Hematopoietic multipotent progenitor cell treated with erythropoietin and hydrocortisone succinate and interleukin-3 and kit ligand, for 8 days (in vitro differentiated cells): ENCODE measurements around the gene HBA2.
"Not testable (repeated sequence)": the region's sequence is repeated elsewhere in the genome, so short reads cannot be mapped to it uniquely, and the experiment has no call there.

Source experiments
- DNase-seq: peaks from one replicate; pipeline ENCODE4 v3.0.0-alpha.2; 2015

The HBA2 gene

DNA sequence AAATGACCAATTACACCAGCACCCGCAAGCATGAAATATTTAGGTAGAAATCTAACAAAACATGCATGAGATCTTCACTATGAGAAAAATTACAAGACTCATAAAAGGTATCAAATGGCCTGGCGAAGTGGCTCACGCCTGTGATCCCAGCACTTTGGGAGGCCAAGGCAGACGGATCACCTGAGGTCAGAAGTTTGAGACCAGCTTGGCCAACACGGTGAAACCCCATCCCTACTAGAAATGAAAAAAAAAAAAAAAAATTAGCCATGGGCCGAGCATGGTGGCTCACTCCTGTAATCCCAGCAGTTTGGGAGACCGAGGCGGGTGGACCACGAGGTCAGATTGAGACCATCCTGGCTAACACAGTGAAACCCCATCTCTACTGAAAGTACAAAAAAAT is 31.4 kb downstream of the HBA2 start:
- not testable (repeated sequence) for DNase-seq

DNA sequence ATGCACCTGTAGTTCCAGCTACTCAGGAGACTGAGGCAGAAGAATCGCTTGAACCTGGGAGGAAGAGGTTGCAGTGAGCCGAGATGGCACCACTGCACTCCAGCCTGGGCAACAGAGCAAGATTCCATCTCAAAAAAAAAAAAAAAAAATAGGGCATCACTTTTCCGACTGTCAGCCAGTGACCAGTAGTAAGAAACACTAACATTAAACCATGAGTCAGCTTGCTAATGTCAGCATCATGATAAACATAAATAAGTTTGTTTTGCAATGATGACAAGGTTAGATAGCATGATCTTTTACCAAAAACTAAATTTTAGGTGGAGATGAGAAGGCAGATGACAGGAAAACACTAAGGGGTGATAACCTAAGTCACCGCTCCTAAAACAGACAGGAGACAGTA is 36.7 kb downstream of the HBA2 start:
- DNase-seq: not testable (repeated sequence)

DNA sequence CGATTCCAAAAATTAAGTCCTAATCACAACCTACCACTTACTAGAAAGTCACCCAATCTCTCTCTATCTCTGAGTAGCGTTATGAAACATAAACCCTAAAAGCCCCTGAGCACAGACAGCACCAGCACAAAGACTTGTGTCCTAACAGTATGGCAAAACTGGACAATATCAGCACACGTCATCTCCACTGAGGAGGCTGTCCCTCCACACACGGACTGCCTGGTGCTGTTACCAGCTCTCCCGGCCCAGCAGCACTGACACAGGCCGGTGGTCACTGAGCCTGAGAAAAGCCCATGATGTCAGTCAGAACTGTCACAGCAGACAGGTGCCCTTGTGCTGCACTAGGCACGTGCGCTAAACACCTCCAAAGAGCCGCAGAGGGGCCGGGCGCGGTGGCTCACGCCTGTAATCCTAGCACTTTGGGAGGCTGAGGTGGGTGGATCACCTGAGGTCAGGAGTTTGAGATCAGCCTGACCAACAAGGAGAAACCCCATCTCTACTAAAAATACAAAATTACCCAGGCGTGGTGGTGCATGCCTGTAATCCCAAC is 39.0 kb downstream of the HBA2 start:
- DNase-seq: not testable (repeated sequence)

DNA sequence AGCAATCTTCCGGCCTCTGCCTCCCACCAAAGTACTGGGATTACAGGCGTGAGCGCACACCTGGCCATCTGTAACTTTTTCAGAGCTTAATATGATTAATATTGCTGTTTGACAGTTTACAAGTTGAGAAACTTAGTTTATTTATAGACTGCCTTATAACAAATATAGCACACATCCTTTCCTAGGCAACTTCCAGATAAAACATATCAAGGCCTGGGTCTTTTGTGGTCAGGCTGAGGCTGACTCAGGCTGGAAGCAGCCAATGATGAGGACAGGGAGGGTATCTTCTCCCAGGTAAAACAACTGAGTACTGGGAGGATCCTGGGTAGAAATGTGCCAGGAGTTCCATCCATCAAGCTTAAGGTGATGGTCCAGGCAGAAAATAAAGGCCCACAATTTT is 40.3 kb downstream of the HBA2 start:
- DNase-seq: no peak

DNA sequence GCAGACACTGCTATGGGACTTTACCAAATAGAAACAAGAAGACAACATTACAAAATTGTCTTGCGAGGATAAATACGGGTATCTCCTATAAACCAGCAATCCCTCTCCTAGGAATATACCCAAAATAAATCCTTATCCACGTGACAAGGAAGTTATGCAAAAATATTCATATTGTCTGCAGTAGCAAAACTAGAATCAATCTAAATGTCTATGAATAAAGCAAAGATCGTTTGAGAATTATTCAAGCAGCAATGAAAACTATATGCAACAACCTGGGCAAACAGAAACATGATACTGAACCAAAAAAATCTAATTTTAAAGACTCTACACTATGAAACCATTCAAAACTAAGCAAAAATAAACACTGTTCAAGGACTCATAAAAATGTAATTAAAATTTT is 47.3 kb downstream of the HBA2 start:
- no peak for DNase-seq
